SJCRH30 (cell line): Measurements from ENCODE around the gene HOTAIR. TPM values are rescaled to one million over a fixed set of nuclear protein-coding genes. Genes with fewer than 3 reads are reported as not detected.

ENCODE experiments used
- DNase-seq, 2 experiments: peaks; one replicate each; pipeline ENCODE4 v3.0.0-alpha.2; 2015 to 2020
- H3K27ac ChIP-seq: fragments of 250-450 bp; sonication (Bioruptor Pico); 2 replicates; pipeline ENCODE4 v1.5.1; 2020; ENCODE audit warnings: mild to moderate bottlenecking, moderate library complexity
- H3K27me3 ChIP-seq: fragments of 250-450 bp; sonication (Bioruptor Pico); 2 replicates; pipeline ENCODE4 v1.5.1; 2020; ENCODE audit warnings: mild to moderate bottlenecking, moderate library complexity
- H3K36me3 ChIP-seq: fragments of 250-450 bp; sonication (Bioruptor Pico); 2 replicates; pipeline ENCODE4 v1.5.1; 2020; ENCODE audit warnings: mild to moderate bottlenecking, moderate library complexity
- H3K4me1 ChIP-seq: fragments of 250-450 bp; sonication (Bioruptor Pico); 2 replicates; pipeline ENCODE4 v1.5.1; 2020; ENCODE audit warnings: mild to moderate bottlenecking, moderate library complexity
- H3K4me3 ChIP-seq: fragments of 250-450 bp; sonication (Bioruptor Pico); 2 replicates; pipeline ENCODE4 v1.5.1; 2020; ENCODE audit warnings: mild to moderate bottlenecking, moderate library complexity
- H3K9me3 ChIP-seq: fragments of 250-450 bp; sonication (Bioruptor Pico); replicated peaks from 2 replicates; pipeline ENCODE4 v1.5.1; 2020; ENCODE audit warnings: mild to moderate bottlenecking, moderate library complexity
- total RNA-seq: library from RNA; depleted of rRNA; stranded (reverse); fragments of >200 nt; shearing (Covaris generic); gene quantifications from 2 replicates; pipeline ENCODE4 v1.2.3, GENCODE V29; 2014

HOTAIR gene
- total RNA-seq, 1 experiment from 2014 or later = 1.5 TPM

DNA sequence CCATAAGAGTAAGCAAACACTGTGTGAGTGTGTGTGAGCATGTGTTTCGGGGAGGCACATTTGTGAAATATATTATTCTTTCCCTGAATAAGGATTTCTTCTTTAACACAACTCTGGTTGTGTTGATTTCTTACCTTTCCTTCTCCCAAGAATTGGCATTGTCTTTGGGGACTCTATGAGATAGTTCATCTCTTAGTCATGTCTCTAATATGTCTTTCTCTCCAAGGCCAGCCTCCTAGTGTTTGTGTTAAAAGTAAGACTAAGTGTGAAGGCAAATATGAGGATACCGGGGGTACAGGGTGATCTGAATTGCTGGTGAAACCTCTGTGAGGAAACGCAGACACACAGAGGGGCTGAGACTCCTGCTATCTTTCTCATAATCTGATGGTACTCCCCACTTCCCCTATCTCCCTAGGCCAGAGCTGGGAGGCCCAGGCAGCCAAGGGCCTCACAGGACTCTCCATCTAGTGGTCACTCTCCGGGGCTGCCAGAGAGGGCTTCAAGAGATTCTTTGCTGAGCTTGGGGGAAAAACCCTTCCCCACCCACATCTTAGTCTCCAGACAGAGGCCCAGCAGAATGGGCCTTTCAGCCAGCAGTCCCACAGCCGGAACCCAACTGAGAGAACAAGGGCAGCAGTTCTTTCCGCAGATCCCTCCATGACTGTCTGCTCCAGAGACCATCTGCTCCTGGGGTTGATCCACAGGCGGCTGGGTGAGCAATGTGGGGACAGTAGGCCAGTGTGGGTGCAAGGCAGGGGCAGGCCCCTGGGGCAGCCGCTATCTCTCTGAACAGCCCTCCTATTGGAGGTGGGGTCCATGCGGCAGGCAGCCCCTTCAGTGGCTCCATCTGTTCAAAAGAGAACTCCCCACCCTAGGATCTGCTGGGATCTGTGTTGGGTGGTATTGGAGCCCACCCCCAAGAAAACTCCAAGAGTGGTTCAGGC is 25.8 kb downstream of the HOTAIR start:
- Histone ChIP-seq H3K36me3 (no peaks in the 10 kb centered on the region), H3K4me3 (no peak overlapping the region), H3K27me3 (peaks cover 12% of the 10 kb centered on the region), H3K4me1 (no peaks in the 10 kb centered on the region), H3K27ac (no peak overlapping the region), H3K9me3 (no peaks in the 10 kb centered on the region)
- no peak for DNase-seq

GRCh38 chr12:53947743-53948142 is 27.0 kb downstream of the HOTAIR start:
- H3K27me3 ChIP-seq = peaks cover 6% of the 10 kb centered on the region

DNA sequence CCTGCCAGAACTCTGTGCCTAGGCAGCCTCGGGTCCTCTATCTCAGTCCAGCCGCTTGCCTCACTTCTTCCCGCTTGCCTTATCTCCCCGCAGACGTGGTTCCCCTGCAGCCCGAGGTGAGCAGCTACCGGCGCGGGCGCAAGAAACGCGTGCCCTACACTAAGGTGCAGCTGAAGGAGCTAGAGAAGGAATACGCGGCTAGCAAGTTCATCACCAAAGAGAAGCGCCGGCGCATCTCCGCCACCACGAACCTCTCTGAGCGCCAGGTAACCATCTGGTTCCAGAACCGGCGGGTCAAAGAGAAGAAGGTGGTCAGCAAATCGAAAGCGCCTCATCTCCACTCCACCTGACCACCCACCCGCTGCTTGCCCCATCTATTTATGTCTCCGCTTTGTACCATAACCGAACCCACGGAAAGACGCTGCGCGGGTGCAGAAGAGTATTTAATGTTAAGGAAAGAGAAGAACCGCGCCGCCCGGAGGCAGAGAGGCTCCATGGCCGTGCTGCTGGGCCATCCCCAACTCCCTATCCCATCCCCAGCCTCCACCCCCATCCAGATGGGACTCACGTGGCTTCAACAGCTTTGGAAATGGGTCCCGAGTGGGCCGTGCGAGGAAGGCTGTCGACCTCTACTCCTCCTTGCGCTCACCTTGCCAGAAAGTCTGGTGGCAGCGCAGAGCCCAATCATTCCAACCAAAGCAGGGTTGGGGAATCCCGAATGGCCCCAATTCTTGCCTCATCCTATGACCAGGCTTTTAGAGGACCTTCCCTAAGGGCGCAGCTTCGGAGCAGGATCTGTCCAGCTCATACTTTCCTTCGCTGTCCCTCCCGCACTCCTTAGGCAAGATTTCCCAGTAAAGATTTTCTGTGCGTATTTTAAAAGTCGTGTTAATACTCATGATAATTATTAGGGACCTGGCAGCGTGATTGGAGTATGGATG is 29.6 kb downstream of the HOTAIR start:
- H3K4me1 ChIP-seq = no peaks in the 10 kb centered on the region
- H3K9me3 ChIP-seq = no peaks in the 10 kb centered on the region
- no peaks in the 10 kb centered on the region for H3K27me3 ChIP-seq
- no peaks in the 10 kb centered on the region for H3K36me3 ChIP-seq
- no peak overlapping the region for H3K27ac ChIP-seq
- no peak overlapping the region for H3K4me3 ChIP-seq
- no peak for DNase-seq

More at GRCh38 chr12:53947743-53948142, 27.0 kb downstream of the HOTAIR start:
- no peak for DNase-seq
- H3K9me3 ChIP-seq = no peaks in the 10 kb centered on the region
- H3K4me1 ChIP-seq = no peaks in the 10 kb centered on the region
- H3K36me3 ChIP-seq = no peaks in the 10 kb centered on the region
- H3K4me3 ChIP-seq = no peak overlapping the region
- no peak overlapping the region for H3K27ac ChIP-seq

DNA sequence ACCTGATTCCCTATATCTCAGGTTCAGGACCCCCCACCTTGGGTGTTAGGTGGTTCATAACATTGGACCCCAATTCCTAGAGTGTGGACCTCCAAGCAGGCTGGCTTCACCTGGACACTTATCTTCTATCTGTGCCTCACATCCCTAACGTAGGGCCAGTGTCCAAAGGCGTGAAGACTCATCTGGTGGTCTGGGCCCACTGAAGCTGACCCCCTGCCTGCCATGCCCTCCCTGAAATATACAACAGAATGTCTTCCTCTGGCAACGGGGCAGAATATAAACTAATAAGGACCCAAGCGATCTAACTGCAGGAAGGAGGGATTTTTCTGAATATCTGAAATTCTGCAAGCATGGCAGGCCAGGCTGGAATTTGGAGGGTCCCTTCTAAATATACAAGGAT is 30.5 kb downstream of the HOTAIR start:
- H3K9me3 ChIP-seq = no peaks in the 10 kb centered on the region
- H3K36me3 ChIP-seq = no peaks in the 10 kb centered on the region
- no peaks in the 10 kb centered on the region for H3K27me3 ChIP-seq
- H3K4me3 ChIP-seq = no peak overlapping the region
- H3K27ac ChIP-seq = no peak overlapping the region
- H3K4me1 ChIP-seq = no peaks in the 10 kb centered on the region
- DNase-seq = no peak

- no peak overlapping the region for H3K4me3 ChIP-seq
- H3K9me3 ChIP-seq = no peaks in the 10 kb centered on the region
- no peak overlapping the region for H3K27ac ChIP-seq
- no peak for DNase-seq
- H3K4me1 ChIP-seq = no peaks in the 10 kb centered on the region
- H3K36me3 ChIP-seq = no peaks in the 10 kb centered on the region
- 0 out of 2 replicates have a peak, but pooled peaks cover 2% of the 10 kb centered on the region for H3K27me3 ChIP-seq
Observed at GRCh38 chr12:53942467-53942997, 32.2 kb downstream of the HOTAIR start.

GRCh38 chr12:53941750-53942149 is 33.0 kb downstream of the HOTAIR start:
- no peak for DNase-seq
- H3K36me3 ChIP-seq = no peaks in the 10 kb centered on the region
- no peak overlapping the region for H3K27ac ChIP-seq
- H3K4me1 ChIP-seq = no peaks in the 10 kb centered on the region
- no peaks in the 10 kb centered on the region for H3K9me3 ChIP-seq
- no peak overlapping the region for H3K4me3 ChIP-seq
- H3K27me3 ChIP-seq = 0 out of 2 replicates have a peak, but pooled peaks cover 10% of the 10 kb centered on the region

DNA sequence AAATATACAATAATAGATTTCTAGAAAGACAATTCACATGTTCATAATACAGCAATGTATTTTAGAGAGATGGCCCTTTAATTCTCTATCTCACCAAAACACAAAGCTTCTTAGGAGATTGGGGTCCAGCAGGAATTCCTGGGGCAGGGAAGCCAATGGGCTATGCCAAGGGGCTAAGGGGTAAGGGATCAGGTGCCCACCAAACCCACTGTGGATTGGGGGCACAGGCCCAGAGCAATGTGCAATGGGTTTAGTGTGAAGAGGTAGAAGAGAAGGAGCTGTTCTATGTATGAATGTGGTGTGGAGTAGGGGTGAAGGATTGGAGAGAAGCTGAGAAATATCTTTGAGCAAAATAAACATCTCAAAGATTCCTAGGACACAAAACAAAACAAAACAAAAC is 33.6 kb downstream of the HOTAIR start:
- DNase-seq = no peak
- Histone ChIP-seq H3K27ac (no peak overlapping the region), H3K36me3 (no peaks in the 10 kb centered on the region), H3K4me3 (no peak overlapping the region), H3K4me1 (no peaks in the 10 kb centered on the region), H3K9me3 (no peaks in the 10 kb centered on the region), H3K27me3 (0 out of 2 replicates have a peak, but pooled peaks cover 10% of the 10 kb centered on the region)

DNA sequence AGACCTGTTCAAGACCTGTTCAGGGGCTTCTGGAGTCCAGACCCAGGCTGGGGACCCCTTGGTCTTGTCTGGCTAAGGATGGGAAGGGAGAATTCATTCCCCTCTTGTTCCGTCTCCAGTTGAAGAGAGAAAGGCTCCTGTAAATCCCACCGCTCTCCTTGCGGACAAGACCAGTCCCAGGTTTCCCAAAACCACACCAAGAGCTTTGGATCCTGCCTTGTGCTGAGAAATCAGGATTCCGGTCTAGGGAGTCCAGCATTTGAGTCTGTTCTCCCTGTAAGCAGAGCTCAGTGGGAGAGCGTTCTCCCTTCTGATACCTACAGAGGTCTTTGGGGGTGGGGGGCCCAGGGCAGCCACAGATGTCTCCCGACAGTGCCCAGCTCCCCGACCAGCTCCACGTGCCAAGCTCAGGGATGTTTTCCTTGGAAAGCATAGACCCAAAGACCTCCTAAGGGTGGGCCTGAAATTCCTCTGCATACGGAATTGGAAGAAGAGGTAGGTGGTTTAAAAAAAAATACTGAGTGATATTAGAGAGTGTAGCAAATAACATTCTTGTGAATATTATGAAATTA is 34.2 kb downstream of the HOTAIR start:
- Histone ChIP-seq H3K36me3 (no peaks in the 10 kb centered on the region), H3K9me3 (no peaks in the 10 kb centered on the region), H3K27ac (no peak overlapping the region), H3K27me3 (0 out of 2 replicates have a peak, but pooled peaks cover 10% of the 10 kb centered on the region), H3K4me3 (no peak overlapping the region), H3K4me1 (no peaks in the 10 kb centered on the region)
- no peak for DNase-seq

DNA sequence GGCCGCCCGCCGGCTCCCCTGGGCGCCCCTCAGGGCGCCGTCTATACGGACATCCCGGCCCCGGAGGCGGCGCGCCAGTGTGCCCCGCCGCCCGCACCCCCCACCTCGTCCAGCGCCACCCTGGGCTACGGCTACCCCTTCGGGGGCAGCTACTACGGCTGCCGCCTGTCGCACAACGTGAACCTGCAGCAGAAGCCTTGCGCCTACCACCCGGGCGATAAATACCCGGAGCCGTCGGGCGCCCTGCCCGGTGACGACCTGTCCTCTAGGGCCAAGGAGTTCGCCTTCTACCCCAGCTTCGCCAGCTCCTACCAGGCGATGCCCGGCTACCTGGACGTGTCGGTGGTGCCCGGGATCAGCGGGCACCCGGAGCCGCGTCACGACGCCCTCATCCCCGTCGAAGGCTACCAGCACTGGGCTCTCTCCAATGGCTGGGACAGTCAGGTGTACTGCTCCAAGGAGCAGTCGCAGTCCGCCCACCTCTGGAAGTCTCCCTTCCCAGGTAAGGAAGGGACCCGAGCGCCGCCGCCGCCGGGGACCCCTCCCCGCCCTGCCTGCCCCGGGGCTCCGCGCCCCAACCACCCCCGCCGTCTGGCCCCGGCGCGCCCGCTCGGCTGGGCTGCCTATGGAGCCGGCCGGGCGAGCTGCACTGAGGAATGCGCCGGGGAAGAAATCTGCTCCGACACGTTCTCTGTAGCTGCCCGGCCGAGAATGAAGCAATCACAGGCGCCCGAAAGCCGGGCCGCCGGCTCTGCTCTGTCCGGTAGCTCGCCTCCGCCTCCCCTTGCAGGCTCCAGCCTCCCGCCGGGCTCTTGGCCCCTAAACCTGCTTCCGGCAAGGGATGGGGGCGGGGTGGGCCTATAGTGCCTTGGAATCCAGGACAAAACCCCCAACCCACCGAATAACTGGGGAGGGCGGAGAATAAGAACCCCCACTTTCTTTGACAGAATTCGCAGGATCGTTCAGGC is 35.3 kb downstream of the HOTAIR start:
- H3K27ac ChIP-seq = no peak overlapping the region
- H3K36me3 ChIP-seq = no peaks in the 10 kb centered on the region
- no peaks in the 10 kb centered on the region for H3K4me1 ChIP-seq
- H3K9me3 ChIP-seq = no peaks in the 10 kb centered on the region
- no peak for DNase-seq
- peak overlapping the region; percentile 61 for H3K4me3 ChIP-seq
- 0 out of 2 replicates have a peak, but pooled peaks cover 10% of the 10 kb centered on the region for H3K27me3 ChIP-seq

DNA sequence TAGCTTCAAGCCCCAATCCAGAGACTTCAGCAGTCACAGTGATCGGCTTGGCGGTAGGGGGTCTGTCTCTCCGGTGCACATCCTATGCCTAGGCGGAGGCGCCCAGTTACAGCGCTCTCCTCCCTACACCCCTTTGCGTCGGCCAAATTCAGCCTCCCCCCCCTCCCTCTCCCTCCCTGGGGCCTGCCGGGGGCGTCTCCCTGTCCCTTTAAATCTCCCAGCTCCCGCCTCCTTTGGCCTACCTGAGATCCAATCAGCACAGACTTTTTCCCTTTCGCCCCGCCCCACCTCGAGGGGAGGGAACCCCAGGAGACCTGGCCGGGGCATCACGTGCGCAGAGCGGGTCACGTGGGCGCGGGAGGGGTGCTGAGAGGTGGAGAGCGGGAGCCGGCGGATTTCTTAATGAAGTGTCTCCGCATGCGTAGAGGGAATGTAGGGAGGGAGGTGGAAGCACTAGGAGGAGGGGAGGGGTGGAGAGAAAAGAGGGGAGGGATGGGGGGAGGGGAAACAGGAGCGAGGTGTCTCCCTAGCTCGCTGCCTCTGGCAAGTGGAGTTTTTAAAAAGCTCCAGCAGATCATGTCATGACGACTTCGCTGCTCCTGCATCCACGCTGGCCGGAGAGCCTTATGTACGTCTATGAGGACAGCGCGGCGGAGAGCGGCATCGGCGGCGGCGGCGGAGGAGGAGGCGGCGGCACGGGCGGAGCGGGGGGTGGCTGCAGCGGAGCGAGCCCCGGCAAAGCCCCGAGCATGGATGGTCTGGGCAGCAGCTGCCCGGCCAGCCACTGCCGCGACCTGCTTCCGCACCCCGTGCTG is 36.2 kb downstream of the HOTAIR start, which contains the start of gene HOXC13:
Gene HOXC13 (plus strand): TSS at position 506 of the 815 bp plus-strand sequence. CDS start 76 bp downstream, at position 582.
- peak; percentile 96 to 97 for DNase-seq
- peak within 1 kb of the TSS; percentile 61 for H3K4me3 ChIP-seq
- H3K27ac ChIP-seq = no peak within 1 kb of the TSS

DNA sequence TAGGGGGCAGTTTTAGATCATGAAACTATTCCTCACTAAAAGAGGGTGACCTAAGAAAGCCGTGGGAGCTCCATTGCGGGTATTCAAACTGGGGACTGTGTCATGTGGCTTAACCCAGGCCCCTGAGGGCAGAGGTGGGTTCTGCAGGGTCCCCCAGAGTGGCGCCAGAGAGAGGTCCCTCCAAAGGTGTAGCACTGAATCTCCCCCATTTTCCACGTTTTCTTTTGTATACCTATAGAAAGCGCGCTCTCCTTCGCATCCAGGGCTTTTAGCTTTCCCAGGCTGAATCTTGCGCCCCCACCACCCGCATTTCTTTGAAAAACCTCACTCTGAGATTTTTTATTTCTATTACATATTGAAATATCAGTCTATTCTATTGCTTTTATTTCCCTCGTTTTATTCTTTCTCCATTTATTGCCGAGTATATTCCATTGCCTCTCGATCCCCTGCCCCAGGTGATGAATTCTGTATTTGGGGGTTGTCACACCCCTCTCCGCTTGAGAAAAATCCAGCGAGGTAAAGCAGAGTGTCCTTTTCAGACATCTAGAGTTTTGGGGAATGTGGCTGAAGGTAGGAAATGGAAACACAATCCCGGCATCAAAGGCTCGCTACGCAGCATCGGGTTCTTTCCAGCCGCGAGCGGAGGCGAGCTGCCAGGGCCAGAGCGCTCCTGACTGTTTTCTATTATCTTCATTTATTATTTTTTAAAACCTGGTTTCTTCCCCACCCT is 37.0 kb downstream of the HOTAIR start:
- Histone ChIP-seq H3K27me3 (peaks cover 10% of the 10 kb centered on the region; the same call in 1 of the 2 replicates), H3K36me3 (no peaks in the 10 kb centered on the region), H3K4me1 (no peaks in the 10 kb centered on the region), H3K4me3 (peak overlapping the region; percentile 61), H3K27ac (no peak overlapping the region), H3K9me3 (no peaks in the 10 kb centered on the region)
- DNase-seq = no peak

More for the DNA sequence above, 36.2 kb downstream of the HOTAIR start, which contains the start of gene HOXC13:
- peaks cover 10% of the 10 kb centered on the region; the same call in 1 of the 2 replicates for H3K27me3 ChIP-seq
- H3K9me3 ChIP-seq = no peaks in the 10 kb centered on the region
- no peaks in the 10 kb centered on the region for H3K4me1 ChIP-seq
- no peaks in the 10 kb centered on the region for H3K36me3 ChIP-seq

- no peaks in the 10 kb centered on the region for H3K4me1 ChIP-seq
- no peaks in the 10 kb centered on the region for H3K9me3 ChIP-seq
- H3K27me3 ChIP-seq = peaks cover 10% of the 10 kb centered on the region; the same call in 1 of the 2 replicates
- H3K36me3 ChIP-seq = no peaks in the 10 kb centered on the region
- no peak overlapping the region for H3K27ac ChIP-seq
- no peak for DNase-seq
- H3K4me3 ChIP-seq = no peak overlapping the region
Observed at GRCh38 chr12:53937099-53937498, 37.7 kb downstream of the HOTAIR start.
